ENCODE measurements around the gene TSEN54.

DNA sequence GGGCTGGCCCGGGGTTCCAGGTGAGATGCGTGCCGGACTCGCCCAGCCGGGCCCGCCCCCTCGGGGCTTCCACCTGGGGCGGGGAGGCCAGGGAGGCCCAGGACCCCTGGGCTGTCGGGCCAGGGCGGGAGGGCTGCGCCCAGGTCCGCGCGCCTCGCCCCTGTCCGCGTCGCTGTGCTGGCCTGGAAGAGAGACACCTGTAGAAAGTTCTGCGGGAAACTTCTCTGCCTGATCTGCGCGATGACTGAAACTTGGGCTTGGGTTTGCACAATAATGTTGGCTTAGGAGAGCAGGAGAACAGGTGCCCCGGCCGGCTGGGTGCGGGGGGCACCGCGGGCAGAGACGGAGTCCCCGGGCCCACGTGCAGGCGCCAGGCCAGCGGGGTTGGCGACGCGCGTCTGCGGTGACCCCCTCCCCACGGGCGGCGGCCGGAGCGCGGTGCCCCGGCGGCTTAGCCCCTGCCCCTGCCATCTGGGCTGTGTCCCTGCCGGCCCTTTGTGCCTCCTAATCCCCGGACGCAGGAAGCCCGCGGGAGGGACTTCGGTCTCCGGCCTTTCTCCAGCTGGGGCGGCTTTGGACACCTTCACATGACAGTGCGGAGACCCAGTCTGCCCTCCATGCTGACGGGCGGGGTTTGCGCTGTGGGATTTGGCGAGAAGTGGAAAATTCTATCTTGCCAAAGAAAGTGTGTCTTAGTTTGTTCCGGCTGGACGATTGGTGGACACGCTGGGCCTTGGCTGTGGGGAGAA, 9.7 kb downstream of the TSEN54 start:
- no peak for TF ChIP-seq POLR2AphosphoS5 (IDR thresholded peaks at IDR 0.05; ENCODE audit: borderline replicate concordance, low read depth, low read length)
- no peak for TF ChIP-seq EZH2 (IDR thresholded peaks at IDR 0.05)
- TF ChIP-seq FOXP2 (optimal IDR thresholded peaks at IDR 0.05; ENCODE audit: control extremely low read depth, extremely low read length, insufficient read depth), result no peak

Data from SK-N-MC (cell line).